ENCODE measurements around the gene SOX1.

GRCh38 chr13:112054616-112055015, 12.3 kb upstream of the SOX1 start:
- TF ChIP-seq JUN (IDR thresholded peaks at IDR 0.05) = no peak
- TF ChIP-seq USF2 (IDR thresholded peaks at IDR 0.05) = no peak
- no peak for TF ChIP-seq POLR2AphosphoS2 (conservative IDR thresholded peaks at IDR 0.05; ENCODE audit: low read length)
- no peak for TF ChIP-seq CTCF (IDR thresholded peaks at IDR 0.05)
- no peak for TF ChIP-seq KDM5A (IDR thresholded peaks at IDR 0.05)
- no peak for TF ChIP-seq HMGXB4 (CRISPR knock-in tag; IDR thresholded peaks at IDR 0.05; ENCODE audit: borderline replicate concordance)
- TF ChIP-seq KDM1A (IDR thresholded peaks at IDR 0.05; ENCODE audit: low read depth) = no peak
- TF ChIP-seq ESRRA (IDR thresholded peaks at IDR 0.05; ENCODE audit: borderline replicate concordance, low read length) = no peak
- no peak for TF ChIP-seq CBX8 (IDR thresholded peaks at IDR 0.05)
- TF ChIP-seq JUNB (IDR thresholded peaks at IDR 0.05) = no peak
- no peak for TF ChIP-seq MAX (IDR thresholded peaks at IDR 0.05)
